CD4-positive, alpha-beta T cell (primary cell): ENCODE measurements around the gene AMOTL2. TPM values are rescaled to one million over a fixed set of nuclear protein-coding genes. Genes with fewer than 3 reads are reported as not detected.

Experiments used
- ATAC-seq: fragments of 200-7000 bp; cut with Tn5 transposase; one replicate; pipeline ENCODE4 v1.10.0; 2022; ENCODE audit warnings: mild to moderate bottlenecking; ENCODE audit not compliant: poor library complexity
- CTCF ChIA-PET: fragments of 350-600 bp; sonication (Branson Sonifier 250); formaldehyde crosslinking; loops from one replicate; lab custom pipeline; 2021; ENCODE audit warnings: antibody characterized with exemption, inconsistent platforms; lab: Charles Lee
- POLR2A ChIA-PET: fragments of 350-600 bp; sonication (Branson Sonifier 250); formaldehyde crosslinking; loops from one replicate; lab custom pipeline; 2021; ENCODE audit warnings: antibody characterized with exemption, inconsistent platforms; lab: Charles Lee
- DNase-seq, 14 experiments: peaks; one replicate each; pipeline ENCODE4 v3.0.0-alpha.2; 2013 to 2020; ENCODE audit warnings: mixed read lengths in 2 of 14
- H3K27ac ChIP-seq, 2 donors: one replicate each; pipeline versions ENCODE4 v1.5.1 to v1.7.0; 2013; ENCODE audit warnings: low read length in 2 of 2, low read depth in 1 of 2, mild to moderate bottlenecking in 1 of 2
- H3K27me3 ChIP-seq, 2 experiments: 1 replicate in 1 of 2; 2 replicates in 1 of 2; pipeline versions ENCODE4 v1.6.1 to v1.7.0; 2013; ENCODE audit warnings: low read length in 2 of 2, control low read depth in 1 of 2, mild to moderate bottlenecking in 1 of 2, moderate library complexity in 1 of 2; ENCODE audit not compliant: insufficient read depth in 2 of 2, control insufficient read depth in 1 of 2
- H3K36me3 ChIP-seq: one replicate; pipeline ENCODE4 v1.6.1; 2013; ENCODE audit warnings: low read length, control low read depth; ENCODE audit not compliant: insufficient read depth
- H3K4me1 ChIP-seq: one replicate; pipeline ENCODE4 v1.6.1; 2013; ENCODE audit warnings: low read length, control low read depth; ENCODE audit not compliant: insufficient read depth
- H3K4me3 ChIP-seq: one replicate; pipeline ENCODE4 v1.5.1; 2013; ENCODE audit warnings: mild to moderate bottlenecking, low read length, moderate library complexity
- H3K9me3 ChIP-seq, 2 experiments: 1 replicate in 1 of 2; 2 replicates in 1 of 2; pipeline versions ENCODE4 v1.6.1 to v1.7.0; 2013; ENCODE audit warnings: low read length in 2 of 2, mild to moderate bottlenecking in 2 of 2, control low read depth in 1 of 2, moderate library complexity in 1 of 2; ENCODE audit not compliant: control insufficient read depth in 1 of 2, insufficient read depth in 1 of 2
- H3K27ac Mint-ChIP-seq: one replicate; pipeline ENCODE4 v1.8.0; 2020; ENCODE audit warnings: mixed read lengths
- H3K27me3 Mint-ChIP-seq: one replicate; pipeline ENCODE4 v1.8.0; 2021; ENCODE audit warnings: mixed read lengths
- H3K36me3 Mint-ChIP-seq: one replicate; pipeline ENCODE4 v1.8.0; 2021; ENCODE audit warnings: low read depth, mixed read lengths
- H3K4me1 Mint-ChIP-seq: one replicate; pipeline ENCODE4 v1.8.0; 2021; ENCODE audit warnings: low read depth, mixed read lengths
- H3K4me3 Mint-ChIP-seq: one replicate; pipeline ENCODE4 v1.8.0; 2020; ENCODE audit warnings: mild to moderate bottlenecking, mixed read lengths
- H3K9me3 Mint-ChIP-seq: one replicate; pipeline ENCODE4 v1.8.0; 2020; ENCODE audit warnings: mixed read lengths
- CTCF ChIP-seq: fragments of 200-600 bp; IDR thresholded peaks from one replicate; pipeline ENCODE4 v1.8.0; 2022; ENCODE audit warnings: antibody characterized with exemption, mild to moderate bottlenecking
- intact Hi-C, 2 experiments: fragments of 100-400 bp; cut with DNase I in 1 of 2; cut with micrococcal nuclease in 1 of 2; formaldehyde crosslinking; loops; one replicate each; pipeline versions ENCODE4 v1.15.1 to v1.9.0; 2023 to 2025; cut with DNase I, micrococcal nuclease
- total RNA-seq, 174 experiments: library from RNA in 2 of 174; stranded (reverse) in 2 of 174; gene quantifications; one replicate each; pipeline ENCODE4 v1.2.3 and lab custom pipeline; 2021 to 2026

The AMOTL2 gene
- total RNA-seq, 2 experiments from 2014 or later = not detected

DNA sequence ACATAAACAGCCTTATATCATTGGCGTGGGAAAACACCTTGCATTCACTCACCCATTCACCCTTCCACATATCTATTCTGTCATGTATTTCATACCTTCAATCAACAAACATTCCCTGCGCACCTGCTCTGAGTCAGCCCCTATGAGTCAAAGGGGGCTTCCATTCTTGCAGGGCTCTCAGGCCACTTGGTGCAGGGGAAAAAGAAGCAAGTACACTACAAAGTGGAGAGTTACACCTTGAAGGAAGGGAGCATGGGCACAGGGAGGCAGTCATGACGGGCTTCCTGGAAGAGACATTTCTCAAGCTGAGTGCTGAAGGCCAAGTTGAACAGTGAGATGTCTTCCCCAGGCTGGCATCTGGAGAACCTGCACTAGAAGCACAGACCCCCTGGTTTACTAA, 4.6 kb upstream of the AMOTL2 start:
- Mint-ChIP-seq H3K27me3 (peaks cover 43% of the 10 kb centered on the region), H3K27ac (no peak overlapping the region), H3K4me1 (peaks cover 12% of the 10 kb centered on the region), H3K4me3 (no peak overlapping the region), H3K36me3 (no peaks in the 10 kb centered on the region), H3K9me3 (no peaks in the 10 kb centered on the region)
- ChIA-PET POLR2A (no interaction called here), CTCF (interaction anchor here (0.7 to 1.1 kb wide), 3 partner anchors 9 to 166 kb away, joined by 3 to 5 read pairs (median 3); no protein-coding TSS in a partner anchor)
- intact Hi-C loops = loop anchor here (1.0 to 5.0 kb wide), 4 partner anchors 71 to 182 kb away; no protein-coding TSS in a partner anchor
- Histone ChIP-seq H3K36me3 (no peaks in the 10 kb centered on the region), H3K27me3 (peaks cover 15 to 20% of the 10 kb centered on the region in 2 experiments), H3K9me3 (no peaks in the 10 kb centered on the region), H3K4me3 (no peak overlapping the region), H3K4me1 (peaks cover 11% of the 10 kb centered on the region), H3K27ac (no peak overlapping the region)
- no peak for TF ChIP-seq CTCF
- DNase-seq = no peak
- no peak for ATAC-seq

- POLR2A ChIA-PET = no interaction called here
- no peak for TF ChIP-seq CTCF
- Histone ChIP-seq H3K9me3 (no peaks in the 10 kb centered on the region), H3K27ac (no peak overlapping the region), H3K4me3 (no peak overlapping the region), H3K4me1 (peaks cover 15% of the 10 kb centered on the region), H3K27me3 (peaks cover 18 to 23% of the 10 kb centered on the region in 2 experiments), H3K36me3 (no peaks in the 10 kb centered on the region)
- H3K27me3 Mint-ChIP-seq = peaks cover 43% of the 10 kb centered on the region
- no peaks in the 10 kb centered on the region for H3K9me3 Mint-ChIP-seq
- CTCF ChIA-PET = interaction anchor here (0.7 to 1.1 kb wide), 3 partner anchors 9 to 166 kb away, joined by 3 to 5 read pairs (median 3); no protein-coding TSS in a partner anchor
- intact Hi-C loops = loop anchor here (1.0 to 5.0 kb wide), 4 partner anchors 70 to 181 kb away; no protein-coding TSS in a partner anchor
- no peaks in the 10 kb centered on the region for H3K36me3 Mint-ChIP-seq
- DNase-seq = peak in 7 of 14 experiments; percentile 10 to 65 (median 49)
- H3K4me1 Mint-ChIP-seq = peaks cover 12% of the 10 kb centered on the region
- H3K27ac Mint-ChIP-seq = no peak overlapping the region
- no peak for ATAC-seq
- H3K4me3 Mint-ChIP-seq = no peak overlapping the region
Measured at GRCh38 chr3:134378384-134378783, 4.1 kb upstream of the AMOTL2 start.

- H3K4me1 ChIP-seq = peaks cover 18% of the 10 kb centered on the region
- peaks cover 22 to 28% of the 10 kb centered on the region in 2 experiments for H3K27me3 ChIP-seq
- Mint-ChIP-seq H3K4me1 (peaks cover 12% of the 10 kb centered on the region), H3K27me3 (peaks cover 47% of the 10 kb centered on the region), H3K9me3 (no peaks in the 10 kb centered on the region), H3K27ac (no peak overlapping the region), H3K36me3 (no peaks in the 10 kb centered on the region), H3K4me3 (no peak overlapping the region)
- intact Hi-C loops = loop anchor here (1.0 to 5.0 kb wide), 5 partner anchors 70 to 181 kb away; no protein-coding TSS in a partner anchor
- DNase-seq = no peak
- H3K27ac ChIP-seq = no peak overlapping the region
- ChIA-PET CTCF (interaction anchor here (1.1 kb wide), 1 partner anchor 9 kb away, joined by 3 read pairs; no protein-coding TSS in a partner anchor), POLR2A (no interaction called here)
- no peak for ATAC-seq
- no peaks in the 10 kb centered on the region for H3K9me3 ChIP-seq
- H3K4me3 ChIP-seq = no peak overlapping the region
- TF ChIP-seq CTCF = no peak
- no peaks in the 10 kb centered on the region for H3K36me3 ChIP-seq
Measured at GRCh38 chr3:134377896-134378295, 3.6 kb upstream of the AMOTL2 start.
